NCI-H128 (cell line): ENCODE results near the gene TUBA4A.
A peak's percentile ranks its signal among the peaks of the same experiment; 100 is the strongest.
"Not testable (repeated sequence)": the region's sequence is repeated elsewhere in the genome, so short reads cannot be mapped to it uniquely, and the experiment has no call there.

Experiments used
- DNase-seq: peaks from one replicate; lab custom pipeline; 2025; ENCODE audit not compliant: unreplicated experiment; lab: John Stamatoyannopoulos, UW

Gene TUBA4A

GRCh38 chr2:219269362-219270054 lies 15.8 kb upstream of the TUBA4A start:
- no peak for DNase-seq

GRCh38 chr2:219268294-219268693 lies 14.6 kb upstream of the TUBA4A start:
- DNase-seq = no peak

GRCh38 chr2:219266886-219267285 lies 13.2 kb upstream of the TUBA4A start:
- no peak for DNase-seq

GRCh38 chr2:219266232-219266631 lies 12.5 kb upstream of the TUBA4A start:
- DNase-seq = no peak

GRCh38 chr2:219261024-219261855 lies 7.5 kb upstream of the TUBA4A start:
- no peak for DNase-seq

GRCh38 chr2:219258942-219259341 lies 5.2 kb upstream of the TUBA4A start:
- not testable (repeated sequence) for DNase-seq

- no peak for DNase-seq
Observed at GRCh38 chr2:219254590-219255201, 978 bp upstream of the TUBA4A start.

GRCh38 chr2:219252900-219253752 lies 592 bp downstream of the TUBA4A start, which contains the start of gene TUBA4B:
Gene TUBA4B, plus strand, starts transcription at chr2:219253243. Its CDS starts 165 bp downstream, at chr2:219253408.
- DNase-seq = no peak

- no peak for DNase-seq
Observed at GRCh38 chr2:219252570-219252899, 1.2 kb downstream of the TUBA4A start.

GRCh38 chr2:219252084-219252483 lies 1.6 kb downstream of the TUBA4A start:
- DNase-seq = no peak

GRCh38 chr2:219251656-219252055 lies 2.1 kb downstream of the TUBA4A start:
- no peak for DNase-seq

GRCh38 chr2:219250049-219250781 lies 3.5 kb downstream of the TUBA4A start:
- no peak for DNase-seq

GRCh38 chr2:219249203-219249980 lies 4.3 kb downstream of the TUBA4A start:
- DNase-seq = no peak

GRCh38 chr2:219248845-219249202 lies 4.9 kb downstream of the TUBA4A start:
- no peak for DNase-seq

GRCh38 chr2:219247678-219248642 lies 5.8 kb downstream of the TUBA4A start:
- no peak for DNase-seq

- no peak for DNase-seq
Observed at GRCh38 chr2:219246559-219246958, 7.2 kb downstream of the TUBA4A start.

- DNase-seq = no peak
Observed at GRCh38 chr2:219245899-219246230, 7.9 kb downstream of the TUBA4A start.

- DNase-seq = peak; percentile 43
Observed at GRCh38 chr2:219245148-219245898, 8.4 kb downstream of the TUBA4A start, which contains the start of the genes GLB1L and STK16. Gene GLB1L, minus strand, starts transcription at chr2:219245444. Its CDS starts 1,871 bp downstream, at chr2:219243573. Gene STK16, plus strand, starts transcription at chr2:219245479. Its CDS starts 521 bp downstream, at chr2:219246000.
